Stimulated activated CD8-positive, alpha-beta memory T cell treated with anti-CD3 and anti-CD28 coated beads, Interleukin-12 subunit alpha, Interleukin-12 subunit beta, amount 100 ng/mL, for 24 hours (primary cell): ENCODE results near the gene ALKBH3.

Experiments used
- DNase-seq: peaks from one replicate; pipeline ENCODE4 v3.0.0-alpha.2; 2020; ENCODE audit errors: extremely low read depth

ALKBH3 gene

GRCh38 chr11:43880640-43881159 is at the start of gene ALKBH3:
ALKBH3 (plus strand) TSS chr11:43880831; CDS start chr11:43882653, 1,822 bp downstream.
- peak; percentile 83 for DNase-seq

- DNase-seq: peak; percentile 1
These were observed 49.6 kb upstream of the ALKBH3 start for GRCh38 chr11:43830928-43831440.

- DNase-seq: no peak
These were observed 48.1 kb upstream of the ALKBH3 start for GRCh38 chr11:43832536-43832935.

GRCh38 chr11:43833657-43834073 is 47.0 kb upstream of the ALKBH3 start:
- DNase-seq: no peak

- DNase-seq: no peak
These were observed 46.3 kb upstream of the ALKBH3 start for GRCh38 chr11:43834286-43834685.

- DNase-seq: no peak
These were observed 45.5 kb upstream of the ALKBH3 start for GRCh38 chr11:43835104-43835503.

GRCh38 chr11:43837879-43838278 is 42.8 kb upstream of the ALKBH3 start:
- DNase-seq: no peak

- no peak for DNase-seq
These were observed 38.6 kb upstream of the ALKBH3 start for GRCh38 chr11:43842021-43842420.

GRCh38 chr11:43845816-43846215 is 34.8 kb upstream of the ALKBH3 start:
- no peak for DNase-seq

GRCh38 chr11:43852057-43852636 is 28.5 kb upstream of the ALKBH3 start:
- DNase-seq: no peak

- no peak for DNase-seq
These were observed 26.9 kb upstream of the ALKBH3 start for GRCh38 chr11:43853781-43854180.

- no peak for DNase-seq
These were observed 23.6 kb upstream of the ALKBH3 start for GRCh38 chr11:43856993-43857392.

- DNase-seq: no peak
These were observed 19.5 kb upstream of the ALKBH3 start for GRCh38 chr11:43861141-43861540.

GRCh38 chr11:43866520-43866919 is 14.1 kb upstream of the ALKBH3 start:
- no peak for DNase-seq

GRCh38 chr11:43866969-43867368 is 13.7 kb upstream of the ALKBH3 start:
- no peak for DNase-seq

GRCh38 chr11:43868852-43869567 is 11.6 kb upstream of the ALKBH3 start:
- DNase-seq: no peak

- no peak for DNase-seq
These were observed 9.6 kb upstream of the ALKBH3 start for GRCh38 chr11:43871051-43871450.

- no peak for DNase-seq
These were observed 7.6 kb upstream of the ALKBH3 start for GRCh38 chr11:43872995-43873394.

- no peak for DNase-seq
These were observed 6.6 kb upstream of the ALKBH3 start for GRCh38 chr11:43874078-43874477.

- DNase-seq: no peak
These were observed 5.9 kb upstream of the ALKBH3 start for GRCh38 chr11:43874738-43875137.

GRCh38 chr11:43879789-43880639 is 617 bp upstream of the ALKBH3 start:
- no peak for DNase-seq

GRCh38 chr11:43892851-43893250 is 12.2 kb downstream of the ALKBH3 start:
- DNase-seq: no peak
